AG08395 (cell line): ENCODE measurements around the gene OMA1.
A peak's percentile ranks its signal among the peaks of the same experiment; 100 is the strongest.
"Not testable (repeated sequence)": the region's sequence is repeated elsewhere in the genome, so short reads cannot be mapped to it uniquely, and the experiment has no call there.

Experiments used
- DNase-seq: peaks from one replicate; pipeline ENCODE4 v3.0.0; 2012; ENCODE audit warnings: mixed read lengths, low spot score

Gene OMA1

GRCh38 chr1:58573705-58574591, 27.4 kb upstream of the OMA1 start:
- DNase-seq: no peak

DNA sequence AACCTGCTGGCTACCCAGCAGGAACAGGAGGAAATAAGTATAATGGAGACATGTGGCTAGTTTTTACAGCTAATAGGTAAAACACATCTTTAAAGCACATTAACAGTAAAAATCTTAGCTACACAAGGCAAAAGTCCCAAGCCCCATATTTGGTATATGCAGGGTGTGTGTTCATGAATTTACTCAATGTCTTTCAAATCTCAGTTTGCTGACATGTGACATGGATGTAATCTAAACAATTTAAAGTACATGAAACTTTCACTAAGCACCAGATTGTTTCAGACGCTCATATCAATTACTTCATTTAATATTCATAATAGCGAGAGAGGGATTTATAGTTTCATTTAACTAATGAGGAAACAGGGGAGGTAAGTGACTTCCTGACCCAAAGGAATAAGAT, 26.6 kb upstream of the OMA1 start:
- DNase-seq: no peak

GRCh38 chr1:58572690-58573089, 26.2 kb upstream of the OMA1 start:
- no peak for DNase-seq

DNA sequence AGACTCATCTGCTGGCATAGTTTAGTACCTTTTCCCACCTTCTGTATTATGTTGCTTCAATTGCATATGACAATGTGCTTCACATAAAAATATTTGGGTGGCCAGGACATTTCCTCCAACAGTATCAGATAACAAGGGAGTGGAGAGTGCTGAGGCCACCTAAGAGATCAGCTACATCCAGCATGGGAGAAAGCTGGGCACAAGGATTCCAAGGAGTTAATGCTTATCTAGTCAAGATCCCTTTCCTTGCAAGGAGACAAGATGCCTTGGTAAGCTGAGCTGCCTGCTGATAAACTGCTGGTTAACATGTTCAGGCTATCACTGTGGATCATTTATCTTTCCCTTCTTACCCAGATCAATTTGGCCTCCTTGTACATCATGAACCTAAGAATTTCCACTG, 25.1 kb upstream of the OMA1 start:
- no peak for DNase-seq

- DNase-seq: no peak
These were observed 24.3 kb upstream of the OMA1 start for GRCh38 chr1:58570817-58571216.

DNA sequence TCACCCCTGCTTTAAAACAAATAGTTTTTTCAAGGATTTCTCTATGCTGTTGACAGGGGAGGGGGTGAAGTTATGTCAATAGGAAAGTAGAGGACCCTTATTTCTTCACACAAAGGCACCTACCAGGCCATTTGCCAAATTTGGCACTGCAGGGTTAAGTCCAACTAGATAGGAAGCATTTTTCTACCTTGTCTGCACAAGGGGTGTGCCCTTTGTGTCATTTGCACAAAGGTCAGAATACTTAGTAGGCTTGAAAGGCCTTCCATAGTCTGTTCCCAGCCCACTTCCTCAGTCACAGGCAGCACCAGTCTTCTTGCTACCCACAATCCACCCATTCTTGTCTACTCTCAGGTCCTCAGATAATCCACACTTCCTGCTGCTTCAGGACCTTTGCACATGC, 23.6 kb upstream of the OMA1 start:
- no peak for DNase-seq

- DNase-seq: no peak
These were observed 22.4 kb upstream of the OMA1 start for GRCh38 chr1:58568911-58569310.

- no peak for DNase-seq
These were observed 21.8 kb upstream of the OMA1 start for GRCh38 chr1:58568271-58568860.

- no peak for DNase-seq
These were observed 19.8 kb upstream of the OMA1 start for GRCh38 chr1:58566339-58566738.

DNA sequence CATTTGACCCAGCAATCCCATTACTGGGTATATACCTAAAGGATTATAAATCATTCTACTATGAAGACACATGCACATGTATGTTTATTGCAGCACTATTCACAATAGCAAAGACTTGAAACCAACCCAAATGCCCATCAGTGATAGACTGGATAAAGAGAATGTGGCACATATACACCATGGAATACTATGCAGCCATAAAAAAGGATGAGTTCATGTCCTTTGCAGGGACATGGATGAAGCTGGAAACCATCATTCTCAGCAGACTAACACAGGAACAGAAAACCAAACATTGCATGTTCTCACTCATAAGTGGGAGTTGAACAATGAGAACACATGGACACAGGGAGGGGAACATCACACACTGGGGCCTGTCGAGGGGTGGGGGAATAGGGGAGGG, 17.2 kb upstream of the OMA1 start:
- DNase-seq: not testable (repeated sequence)

GRCh38 chr1:58561633-58562032, 15.1 kb upstream of the OMA1 start:
- DNase-seq: no peak

- DNase-seq: no peak
These were observed 8.9 kb upstream of the OMA1 start for GRCh38 chr1:58555393-58555792.

- no peak for DNase-seq
These were observed 4.9 kb upstream of the OMA1 start for GRCh38 chr1:58551186-58552140.

DNA sequence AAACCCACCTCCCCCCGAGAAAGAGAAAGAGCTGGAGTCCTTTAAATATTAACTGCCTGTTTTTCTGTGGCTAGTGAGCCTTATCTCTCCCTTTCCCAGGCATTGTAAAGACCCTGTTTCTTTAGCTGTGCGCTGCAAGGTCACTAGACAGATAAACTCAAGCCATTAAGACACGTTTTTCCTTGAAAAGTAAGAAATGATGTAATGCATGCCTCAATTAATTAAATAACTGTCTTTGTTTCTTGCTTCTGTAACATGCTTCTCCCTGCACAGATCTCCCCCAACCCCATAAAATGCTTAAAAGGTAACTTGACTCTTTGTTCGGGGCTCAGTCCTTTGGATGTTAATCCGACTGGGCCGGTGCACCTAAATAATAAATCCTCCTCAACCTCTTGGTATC, 2.8 kb upstream of the OMA1 start:
- not testable (repeated sequence) for DNase-seq

DNA sequence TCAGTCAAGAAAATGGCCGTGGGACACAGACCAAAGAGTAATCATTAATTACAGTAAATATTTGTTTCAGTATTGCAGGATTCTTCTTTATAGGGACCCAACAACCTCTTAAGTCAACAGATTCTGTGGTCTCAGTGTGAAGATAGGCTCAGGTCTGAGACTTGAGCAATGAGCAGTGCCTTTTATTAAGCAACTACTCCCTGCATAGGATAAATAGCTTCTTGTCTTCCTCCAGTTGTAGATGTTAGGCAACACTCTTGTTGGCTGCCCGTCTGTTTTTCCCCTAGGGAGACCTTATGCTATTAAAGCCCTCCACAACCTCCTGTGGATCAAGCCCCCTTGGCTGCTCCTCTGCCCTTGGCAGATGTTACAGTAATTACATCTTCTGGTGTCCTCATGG, 1.8 kb upstream of the OMA1 start:
- DNase-seq: no peak

GRCh38 chr1:58545591-58546519, 671 bp downstream of the OMA1 start:
- DNase-seq: peak; percentile 76

DNA sequence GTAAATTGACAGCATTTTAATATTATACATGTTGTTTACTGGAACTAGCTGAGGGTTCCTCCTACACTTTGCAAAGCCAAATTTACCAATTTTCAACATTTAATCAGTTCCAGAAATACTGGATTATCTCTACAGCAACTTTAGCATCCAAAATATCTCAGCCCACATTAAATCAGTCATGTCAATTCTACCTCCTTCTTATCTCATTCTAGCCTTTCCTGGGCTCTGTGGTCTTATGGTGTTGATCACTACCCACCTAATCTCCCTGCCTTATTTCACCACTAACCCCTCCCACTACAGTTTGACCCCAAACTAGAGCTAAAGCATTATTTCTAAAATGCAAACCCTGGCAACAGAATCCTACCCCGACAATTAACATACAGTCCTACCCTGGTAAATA, 3.3 kb downstream of the OMA1 start:
- no peak for DNase-seq

DNA sequence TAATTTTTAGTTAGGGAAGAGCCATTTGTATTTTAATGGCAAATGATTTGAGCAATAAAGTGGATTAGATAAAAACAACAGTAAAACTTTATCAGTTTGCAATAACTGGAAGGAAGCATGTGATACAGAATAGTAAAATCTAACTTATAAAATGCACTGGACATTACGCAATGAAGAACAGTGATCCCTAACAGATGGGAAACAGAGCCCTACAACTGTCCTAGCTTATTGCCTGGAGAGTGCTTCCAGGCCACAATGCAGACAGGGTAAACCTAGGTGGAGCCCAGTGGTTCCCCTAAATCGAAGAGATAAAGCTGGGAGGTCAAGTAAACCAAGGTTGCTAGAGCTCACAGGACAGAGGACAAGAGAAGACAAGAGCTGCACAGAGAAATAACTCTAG, 7.0 kb downstream of the OMA1 start:
- no peak for DNase-seq

GRCh38 chr1:58538821-58539220, 7.7 kb downstream of the OMA1 start:
- no peak for DNase-seq

DNA sequence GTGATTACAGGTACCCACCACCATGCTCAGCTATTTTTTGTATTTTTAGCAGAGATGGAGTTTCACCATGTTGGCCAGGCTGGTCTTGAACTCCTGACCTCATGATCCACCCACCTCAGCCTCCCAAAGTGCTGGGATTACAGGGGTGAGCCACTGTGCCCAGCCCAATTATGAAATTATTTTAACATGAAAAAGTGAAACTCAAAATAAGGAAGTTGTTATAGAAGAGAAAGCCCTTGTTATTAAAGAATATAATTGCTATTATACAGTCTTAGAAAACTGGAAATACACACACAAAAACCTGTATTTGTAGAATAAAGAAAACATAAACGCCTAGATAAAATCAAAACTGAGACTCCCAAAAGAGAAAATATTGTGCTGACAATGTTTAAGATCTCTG, 14.7 kb downstream of the OMA1 start:
- DNase-seq: not testable (repeated sequence)

DNA sequence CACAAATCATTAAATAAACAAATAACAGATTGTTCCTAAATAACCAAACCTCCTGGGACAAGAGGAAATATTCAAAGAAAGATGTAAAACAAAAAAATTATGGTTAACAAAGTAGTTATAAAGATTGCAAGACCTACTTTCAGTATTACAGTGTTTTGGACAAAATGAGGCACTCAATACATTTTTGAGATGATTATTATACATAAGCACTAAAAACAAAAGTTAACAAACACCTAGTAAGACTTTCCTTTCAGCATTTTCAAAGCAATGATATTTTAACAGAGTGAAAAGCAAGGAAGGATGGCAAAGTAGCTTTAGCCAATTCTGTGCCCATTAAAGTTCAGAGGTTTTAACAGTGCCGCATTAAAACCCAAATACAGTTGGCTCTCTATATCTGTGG, 17.2 kb downstream of the OMA1 start:
- DNase-seq: no peak
